ENCODE measurements around the gene ATRNL1.
"Not testable (repeated sequence)": the region's sequence is repeated elsewhere in the genome, so short reads cannot be mapped to it uniquely, and the experiment has no call there.

Gene ATRNL1

DNA sequence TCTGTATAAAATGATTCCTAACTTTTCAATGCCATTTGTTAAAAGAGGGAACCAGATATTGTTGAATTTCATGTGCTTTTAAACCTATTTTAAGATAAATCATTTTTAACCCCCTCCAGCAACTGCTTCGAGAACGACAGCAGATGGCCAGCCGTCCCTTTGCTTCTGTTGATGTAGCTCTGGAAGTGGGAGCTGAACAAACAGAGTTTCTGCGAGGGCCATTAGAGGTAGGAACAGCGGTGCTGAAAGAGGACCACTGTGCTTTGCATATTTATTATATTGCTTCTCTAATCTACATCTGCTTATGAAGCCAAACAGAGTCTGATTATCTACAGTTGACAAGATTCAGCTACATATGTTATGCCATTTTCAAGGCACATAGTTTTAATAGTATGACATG is 634.0 kb downstream of the ATRNL1 start:
- DNase-seq (ENCODE audit: extremely low read depth in 1 of 2, low read depth in 1 of 2): no peak

DNA sequence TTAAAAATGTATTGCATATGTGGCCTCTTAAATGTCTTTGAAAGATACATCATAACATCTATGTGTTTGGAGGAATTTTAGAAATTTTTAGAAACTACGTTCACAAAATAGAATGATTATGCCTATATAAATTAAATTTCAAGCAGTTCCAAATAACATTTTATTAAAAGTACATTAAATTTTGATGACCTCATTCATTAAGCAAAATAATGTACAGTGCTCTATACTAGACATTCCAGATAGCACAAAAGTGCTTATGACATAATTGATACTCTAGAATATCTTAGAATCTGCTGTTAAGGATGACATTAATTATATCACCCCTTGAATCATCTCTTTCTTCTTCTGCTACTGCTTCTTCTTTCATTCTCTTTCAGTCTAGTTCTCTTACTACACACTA is 650.9 kb downstream of the ATRNL1 start:
- no peak for DNase-seq (ENCODE audit: extremely low read depth in 1 of 2, low read depth in 1 of 2)

DNA sequence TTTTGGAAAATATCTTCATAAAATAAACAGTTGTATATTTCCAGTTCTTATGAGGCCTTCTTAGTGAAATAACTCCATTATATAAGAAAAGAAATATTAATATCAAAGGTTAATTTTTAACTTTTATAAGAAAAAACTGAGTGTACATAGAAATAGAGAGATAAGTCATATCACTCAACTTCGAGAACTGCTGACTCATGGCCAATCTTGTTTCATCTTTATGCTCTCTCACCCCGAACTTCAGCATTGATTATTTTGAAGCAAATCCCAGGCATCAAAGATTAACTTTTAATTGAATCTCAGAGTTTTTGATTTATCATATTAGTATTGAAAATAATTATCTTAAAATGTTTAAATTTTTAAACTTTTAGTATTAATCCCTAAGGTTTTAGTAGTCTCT is 652.8 kb downstream of the ATRNL1 start:
- DNase-seq (ENCODE audit: extremely low read depth in 1 of 2, low read depth in 1 of 2): no peak

DNA sequence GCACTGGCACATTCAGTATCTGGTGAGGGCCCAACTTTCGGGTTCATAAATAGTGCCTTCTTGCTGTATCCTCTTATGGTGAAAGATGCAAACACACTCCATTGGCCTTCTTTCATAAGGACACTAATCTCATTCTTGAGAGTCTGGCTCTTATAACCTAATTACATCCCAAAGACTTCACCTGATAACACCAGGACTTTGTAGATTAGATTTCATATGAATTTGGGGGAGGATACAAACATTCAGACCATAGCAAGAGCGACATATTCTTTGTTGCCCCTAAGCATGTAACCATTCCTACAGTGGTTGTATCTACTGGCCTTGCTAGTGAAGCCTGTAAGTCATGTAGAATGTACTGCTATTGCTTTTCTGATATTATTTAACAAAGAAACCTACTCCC is 654.6 kb downstream of the ATRNL1 start:
- DNase-seq (ENCODE audit: extremely low read depth in 1 of 2, low read depth in 1 of 2): no peak

DNA sequence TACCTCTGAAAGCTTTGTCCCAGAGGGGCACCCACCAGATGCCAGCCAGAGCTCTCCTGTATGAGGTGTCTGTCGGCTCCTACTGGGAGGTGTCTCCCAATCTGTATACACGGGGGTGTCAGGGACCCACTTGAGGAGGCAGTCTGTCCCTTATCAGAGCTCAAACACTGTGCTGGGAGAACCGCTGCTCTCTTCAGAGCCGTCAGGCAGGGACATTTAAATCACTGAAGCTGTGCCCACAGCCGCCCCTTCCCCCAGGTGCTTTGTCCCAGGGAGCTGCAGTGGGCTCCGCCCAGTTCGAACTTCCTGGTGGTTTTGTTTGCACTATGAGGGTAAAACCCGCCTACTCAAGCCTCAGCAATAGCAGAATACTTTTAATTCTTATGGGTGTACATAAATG is 665.3 kb downstream of the ATRNL1 start:
- not testable (repeated sequence) for DNase-seq (ENCODE audit: extremely low read depth in 1 of 2, low read depth in 1 of 2)

DNA sequence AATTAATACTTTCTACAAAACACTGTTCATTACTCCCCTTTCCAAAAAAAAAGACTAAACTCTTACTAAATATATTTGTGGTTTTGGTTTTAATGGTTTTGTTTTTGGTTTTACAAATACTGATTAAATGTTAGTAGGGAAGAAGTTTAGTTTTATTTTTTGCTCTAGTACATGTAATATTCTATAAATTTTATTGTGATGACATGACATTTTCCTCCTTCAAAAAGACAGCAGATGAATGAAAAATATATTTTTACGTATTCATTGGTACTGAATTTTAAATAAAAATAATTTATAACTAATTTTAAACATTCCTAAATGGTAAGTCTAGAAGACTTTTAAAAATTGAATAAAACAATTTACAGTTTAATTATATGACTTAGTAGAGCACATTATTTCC is 667.0 kb downstream of the ATRNL1 start:
- DNase-seq (ENCODE audit: extremely low read depth in 1 of 2, low read depth in 1 of 2): no peak

DNA sequence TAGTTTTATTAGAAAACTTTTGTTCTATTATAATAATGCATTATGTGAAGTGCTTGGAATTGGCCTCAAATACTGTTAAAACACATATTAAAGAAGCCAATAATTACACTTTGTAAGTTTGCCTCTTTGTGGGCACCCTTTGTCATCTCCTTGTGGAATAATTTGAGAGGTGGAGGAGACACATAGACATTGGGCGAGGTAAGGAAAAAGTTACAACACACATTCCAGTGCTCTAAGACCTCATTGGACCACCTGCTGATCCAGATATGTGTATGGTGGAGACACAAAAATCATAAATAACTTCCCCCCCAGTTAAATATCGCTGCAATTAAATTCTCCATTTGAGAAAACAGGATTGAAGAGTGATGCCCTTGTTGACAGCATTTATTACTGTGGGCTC is 668.0 kb downstream of the ATRNL1 start:
- no peak for DNase-seq (ENCODE audit: extremely low read depth in 1 of 2, low read depth in 1 of 2)

DNA sequence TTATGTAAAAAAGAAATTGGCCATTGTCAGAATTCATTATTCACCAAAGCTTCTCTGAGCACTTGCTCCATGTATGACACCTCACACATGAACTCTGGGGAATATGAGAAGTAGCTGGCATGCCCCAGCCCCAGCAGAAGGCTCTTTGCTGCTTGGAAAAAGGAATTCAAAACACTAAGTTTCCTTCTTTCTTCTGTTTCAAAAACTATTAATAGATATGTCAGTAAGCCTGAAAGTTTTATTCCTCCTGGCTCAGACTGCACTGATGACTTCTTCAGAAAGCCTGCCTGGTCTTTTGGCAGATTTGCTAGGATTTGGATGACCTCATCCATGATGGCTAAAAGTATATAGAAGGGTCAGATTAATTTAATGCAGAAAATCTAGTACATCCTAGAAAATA is 668.9 kb downstream of the ATRNL1 start:
- no peak for DNase-seq (ENCODE audit: extremely low read depth in 1 of 2, low read depth in 1 of 2)

DNA sequence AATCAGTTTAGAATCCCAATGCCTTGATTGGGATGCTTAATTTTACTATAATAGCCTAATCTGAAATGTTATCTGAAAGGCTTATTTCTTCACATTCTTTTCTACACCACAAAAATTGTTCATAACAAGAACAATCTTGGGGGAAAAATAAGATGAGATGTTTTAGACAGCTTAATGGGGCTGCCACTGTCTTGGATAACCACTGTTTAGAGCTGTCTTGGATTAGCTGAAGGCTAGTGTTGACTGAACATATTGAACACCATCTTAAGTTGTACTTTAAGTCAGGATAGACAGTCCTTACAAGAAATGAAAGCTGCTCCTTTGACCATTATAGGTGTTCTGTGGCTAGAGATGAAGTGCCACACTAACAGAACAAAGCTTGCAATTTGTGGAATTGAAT is 678.6 kb downstream of the ATRNL1 start:
- no peak for DNase-seq (ENCODE audit: extremely low read depth in 1 of 2, low read depth in 1 of 2)

DNA sequence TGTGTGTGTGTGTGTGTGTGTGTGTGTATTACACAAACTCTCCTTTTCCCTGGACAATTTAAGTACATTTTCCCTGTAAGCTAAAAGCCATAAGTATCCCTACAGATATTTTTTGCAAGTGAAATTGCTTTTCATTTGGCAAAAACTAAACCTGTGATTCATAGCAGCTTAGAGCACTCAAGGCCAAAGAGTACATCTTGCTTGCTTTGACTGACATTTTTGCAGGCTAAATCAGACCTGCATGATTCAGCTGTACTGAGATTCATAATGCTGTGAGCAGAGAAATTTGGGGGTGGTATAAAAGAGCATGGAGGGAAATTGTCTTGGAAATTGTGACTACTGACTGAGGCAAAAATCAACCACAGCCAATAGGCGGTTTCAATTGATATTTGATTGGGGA is 679.4 kb downstream of the ATRNL1 start:
- DNase-seq (ENCODE audit: extremely low read depth in 1 of 2, low read depth in 1 of 2): no peak

DNA sequence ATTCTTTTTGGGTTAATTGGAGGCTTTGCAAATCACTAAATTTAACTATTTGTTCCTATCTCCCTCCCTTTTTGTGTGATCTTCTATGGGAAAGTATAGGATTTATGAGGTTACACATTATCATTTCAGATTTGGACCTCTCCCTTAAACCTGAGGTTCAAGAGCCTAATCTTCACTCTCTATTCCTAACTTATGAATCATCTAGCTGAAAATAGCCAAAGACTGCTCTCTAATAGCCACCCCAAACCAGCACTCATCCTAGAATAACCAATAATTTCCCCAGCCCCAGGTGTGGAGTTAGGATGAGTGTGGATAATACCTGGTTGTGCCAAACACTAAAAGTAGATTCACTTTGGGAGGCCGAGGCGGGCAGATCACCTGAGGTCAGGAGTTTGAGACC is 680.7 kb downstream of the ATRNL1 start:
- DNase-seq (ENCODE audit: extremely low read depth in 1 of 2, low read depth in 1 of 2): no peak

DNA sequence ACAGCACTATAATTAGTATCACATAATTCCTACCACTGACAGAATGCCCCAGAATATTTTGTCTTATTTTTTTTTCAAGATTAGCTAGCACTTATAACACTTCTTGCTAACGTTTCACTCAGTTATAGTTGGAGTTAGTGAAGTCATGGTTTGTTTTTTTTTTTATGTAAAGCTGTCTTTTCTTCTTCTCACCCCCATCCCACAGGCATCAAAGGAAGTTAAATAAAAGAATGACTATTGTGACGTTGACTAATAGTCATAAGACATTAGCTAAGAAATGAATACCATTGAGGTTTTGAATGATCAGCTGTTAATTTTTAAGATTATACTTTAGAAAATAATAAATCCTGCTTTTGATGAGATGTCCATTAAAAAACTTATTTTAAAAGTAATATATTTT is 681.6 kb downstream of the ATRNL1 start:
- no peak for DNase-seq (ENCODE audit: extremely low read depth in 1 of 2, low read depth in 1 of 2)

DNA sequence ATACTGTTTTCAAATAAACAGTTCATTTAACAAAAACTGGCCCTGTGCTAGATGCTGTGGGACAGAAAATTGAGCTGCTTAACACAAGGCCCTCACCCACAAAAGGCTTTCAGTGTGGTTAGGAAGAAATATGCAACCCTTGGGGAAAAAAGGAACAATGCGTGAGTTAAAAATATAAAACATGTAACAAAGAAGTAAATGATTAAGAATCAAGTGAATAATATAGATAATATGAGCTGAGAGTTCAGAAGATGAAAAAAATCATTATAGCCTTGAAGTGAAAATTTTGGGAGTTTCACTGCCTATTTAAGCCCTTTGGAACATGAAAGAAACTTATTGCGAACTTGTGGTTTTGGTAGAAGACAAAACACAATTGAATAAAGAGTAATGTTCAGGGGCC is 684.5 kb downstream of the ATRNL1 start:
- no peak for DNase-seq (ENCODE audit: extremely low read depth in 1 of 2, low read depth in 1 of 2)

DNA sequence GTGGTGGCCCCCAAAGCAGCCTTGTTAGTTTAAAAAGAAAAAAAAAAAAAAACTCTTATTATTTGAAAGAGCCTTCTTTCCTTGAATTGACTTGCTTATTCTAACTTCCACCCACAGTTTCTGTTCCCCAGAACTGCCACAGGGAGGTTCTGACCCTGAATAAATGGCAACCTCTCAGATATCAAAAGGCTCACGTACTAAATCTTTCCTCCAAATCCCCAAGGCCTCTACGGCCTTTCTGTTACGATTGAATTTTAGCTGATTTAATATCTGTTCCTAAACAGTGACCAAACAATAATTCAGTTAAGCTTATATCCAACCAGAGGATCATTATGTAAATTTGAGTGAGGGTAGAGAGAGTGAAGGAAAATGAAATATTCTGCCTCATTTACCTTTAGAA is 697.1 kb downstream of the ATRNL1 start:
- DNase-seq (ENCODE audit: extremely low read depth in 1 of 2, low read depth in 1 of 2): no peak

DNA sequence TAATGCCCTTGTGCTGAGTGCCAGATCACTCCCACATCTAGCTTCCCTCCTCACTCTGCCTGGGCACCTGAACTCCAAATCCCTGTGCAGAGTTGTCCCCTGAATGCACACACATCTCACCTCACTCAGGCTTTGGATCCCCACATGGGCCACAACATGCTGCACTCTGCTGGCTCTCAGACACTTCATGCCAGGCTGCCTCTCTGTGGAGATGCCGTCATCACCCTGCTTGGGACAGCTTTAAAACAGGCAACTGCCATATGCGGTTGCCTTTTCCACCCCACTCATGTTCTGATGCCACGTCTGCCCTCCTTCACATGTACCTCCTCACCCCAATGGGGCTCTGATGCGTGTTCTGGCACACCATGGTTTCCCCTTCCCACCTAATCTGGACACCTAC is 702.8 kb downstream of the ATRNL1 start:
- DNase-seq (ENCODE audit: extremely low read depth in 1 of 2, low read depth in 1 of 2): no peak

DNA sequence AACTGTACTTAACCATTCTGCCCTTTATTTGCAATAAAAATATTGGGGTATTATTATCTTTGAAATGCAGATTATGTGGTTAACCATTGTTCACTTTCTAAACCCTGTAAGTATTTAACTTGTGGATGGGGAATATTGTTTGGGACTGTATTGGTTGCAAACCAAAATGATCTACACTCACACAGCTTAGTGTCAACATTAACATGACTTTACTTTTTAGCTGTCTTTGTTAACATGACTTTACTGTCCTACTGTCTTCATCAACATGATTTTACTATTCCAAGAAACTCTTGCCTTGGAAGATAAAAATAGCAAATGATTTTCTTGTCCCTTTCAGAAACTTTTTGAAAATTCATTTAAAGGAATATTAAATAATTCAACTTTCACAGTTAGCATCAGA is 708.3 kb downstream of the ATRNL1 start:
- no peak for DNase-seq (ENCODE audit: extremely low read depth in 1 of 2, low read depth in 1 of 2)

DNA sequence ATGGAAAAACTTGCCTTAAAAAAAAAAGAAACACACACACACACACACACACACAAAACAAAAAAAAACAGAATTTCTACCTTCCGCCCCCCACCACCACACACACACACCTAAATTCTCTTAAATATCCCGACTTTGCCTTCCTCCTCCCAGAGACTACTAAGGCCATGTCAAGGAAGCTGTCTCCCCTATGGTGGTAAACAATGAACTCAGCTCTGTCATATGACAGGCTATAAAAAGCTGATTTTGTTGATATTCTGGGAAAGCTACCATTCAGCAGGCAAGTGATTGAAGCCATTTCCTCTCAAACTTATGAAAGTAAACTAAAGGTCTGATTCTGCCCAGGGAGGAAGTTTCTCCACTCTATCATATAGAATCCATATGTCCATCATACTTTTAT is 708.8 kb downstream of the ATRNL1 start:
- DNase-seq (ENCODE audit: extremely low read depth in 1 of 2, low read depth in 1 of 2): no peak

DNA sequence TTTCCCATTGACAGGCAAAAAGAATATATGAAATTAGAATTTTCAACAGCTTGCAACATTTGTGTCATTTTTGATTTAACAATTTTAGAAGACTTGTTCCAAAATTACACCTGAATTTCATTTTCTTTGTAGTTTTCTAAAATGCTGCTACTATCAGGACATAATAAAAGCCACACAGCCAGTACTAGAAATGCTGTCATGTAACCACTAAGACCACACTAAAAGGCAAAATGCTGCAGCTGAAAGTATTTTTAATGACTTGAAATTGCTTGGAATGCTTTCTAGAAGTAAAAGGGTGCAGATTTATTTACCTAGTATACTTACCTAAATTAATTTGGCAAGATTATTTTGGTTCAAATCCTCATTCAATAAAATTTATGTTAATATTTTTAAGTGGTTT is 709.7 kb downstream of the ATRNL1 start:
- DNase-seq (ENCODE audit: extremely low read depth in 1 of 2, low read depth in 1 of 2): no peak

DNA sequence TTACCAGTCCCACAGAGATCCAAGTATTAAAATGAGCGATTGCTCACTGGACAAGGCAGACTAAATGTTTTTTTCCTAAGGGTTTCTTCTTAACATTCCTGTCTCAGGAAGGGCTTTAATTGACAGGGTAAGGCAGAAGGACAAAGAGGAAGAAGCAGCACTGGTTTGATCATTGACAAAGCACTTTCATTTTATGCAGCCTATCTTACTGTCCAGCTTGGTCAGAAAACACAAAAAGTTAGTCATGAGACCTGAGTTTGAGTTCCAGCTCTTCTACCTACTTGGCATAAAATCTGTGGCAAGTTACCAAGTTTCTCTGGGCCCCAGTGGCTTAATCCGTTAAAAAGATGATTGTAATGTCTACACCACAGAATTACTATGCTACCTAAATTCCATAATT is 721.4 kb downstream of the ATRNL1 start:
- no peak for DNase-seq (ENCODE audit: extremely low read depth in 1 of 2, low read depth in 1 of 2)

DNA sequence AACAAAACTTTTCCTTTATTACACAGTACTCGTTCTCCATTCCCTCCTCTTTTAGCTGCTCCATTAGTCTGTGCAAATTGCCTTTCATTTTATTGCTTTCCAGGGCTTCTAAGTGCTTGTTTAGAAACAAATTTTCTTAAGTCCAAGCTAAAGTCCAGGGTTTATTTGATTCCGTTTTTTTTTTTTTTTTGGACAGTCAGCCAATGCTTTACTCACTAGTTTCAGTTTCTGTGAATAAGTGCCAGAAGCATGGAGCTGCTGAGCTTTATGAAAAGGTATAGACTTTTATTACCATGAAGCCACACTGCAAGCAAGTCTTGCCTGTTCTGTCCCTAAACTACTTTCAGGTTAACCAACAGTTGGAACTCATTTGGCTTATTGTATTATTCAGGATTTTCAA is 724.8 kb downstream of the ATRNL1 start:
- no peak for DNase-seq (ENCODE audit: extremely low read depth in 1 of 2, low read depth in 1 of 2)

DNA sequence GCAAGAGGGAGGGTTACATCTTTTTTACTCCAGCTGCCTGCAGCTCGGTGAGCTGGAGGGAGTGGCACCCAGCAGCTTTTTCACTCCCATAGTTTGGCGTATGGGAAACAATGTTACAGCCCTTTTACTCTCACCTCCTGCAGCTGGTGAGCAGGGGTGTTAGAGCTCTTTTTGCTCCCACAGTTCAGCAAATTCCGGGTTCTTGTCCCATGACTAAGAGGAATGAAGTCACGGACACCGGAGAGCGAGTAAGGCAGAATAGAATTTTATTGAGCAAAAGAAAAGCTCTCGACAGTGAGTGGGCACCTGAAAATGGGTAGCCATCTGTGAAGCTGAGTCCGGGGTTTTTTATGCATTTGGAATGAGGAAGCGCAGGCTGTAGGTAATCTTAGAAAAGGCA is 733.2 kb downstream of the ATRNL1 start:
- no peak for DNase-seq (ENCODE audit: extremely low read depth in 1 of 2, low read depth in 1 of 2)

DNA sequence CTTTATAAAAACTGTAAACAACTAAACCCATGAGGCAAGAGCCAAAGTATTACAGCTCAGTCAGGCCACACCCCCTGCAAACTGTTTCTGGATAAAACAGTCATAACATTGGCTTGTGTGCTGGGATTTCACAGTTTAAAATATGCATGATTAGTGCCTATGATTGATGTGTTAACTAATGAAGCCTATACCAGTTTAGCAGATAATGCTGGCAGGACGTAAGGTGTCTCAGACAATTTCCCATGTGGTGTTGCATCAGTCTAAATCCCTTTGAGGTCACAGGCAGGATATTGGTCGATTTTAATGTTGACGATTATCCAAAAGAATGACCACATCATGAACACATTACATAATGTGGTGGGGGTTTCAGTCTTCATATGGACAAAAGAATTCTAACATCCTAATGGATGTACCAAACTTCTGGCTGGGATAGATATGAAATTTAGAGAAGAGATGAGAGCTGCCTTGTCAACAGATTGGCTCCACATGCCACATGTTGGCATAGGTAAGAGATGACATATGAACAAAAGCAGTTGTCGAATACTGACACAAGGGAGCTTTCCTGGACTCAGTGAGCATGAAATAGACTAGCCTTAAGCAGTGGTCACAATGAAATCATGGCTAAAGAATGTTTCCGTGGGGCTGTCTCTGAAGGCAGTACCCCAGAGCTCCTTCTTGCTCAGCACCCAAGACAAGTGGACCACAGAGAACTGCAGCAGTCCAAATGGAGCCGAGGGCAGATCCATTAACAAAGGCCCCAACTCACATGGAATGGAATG is 734.3 kb downstream of the ATRNL1 start:
- no peak for DNase-seq (ENCODE audit: extremely low read depth in 1 of 2, low read depth in 1 of 2)

DNA sequence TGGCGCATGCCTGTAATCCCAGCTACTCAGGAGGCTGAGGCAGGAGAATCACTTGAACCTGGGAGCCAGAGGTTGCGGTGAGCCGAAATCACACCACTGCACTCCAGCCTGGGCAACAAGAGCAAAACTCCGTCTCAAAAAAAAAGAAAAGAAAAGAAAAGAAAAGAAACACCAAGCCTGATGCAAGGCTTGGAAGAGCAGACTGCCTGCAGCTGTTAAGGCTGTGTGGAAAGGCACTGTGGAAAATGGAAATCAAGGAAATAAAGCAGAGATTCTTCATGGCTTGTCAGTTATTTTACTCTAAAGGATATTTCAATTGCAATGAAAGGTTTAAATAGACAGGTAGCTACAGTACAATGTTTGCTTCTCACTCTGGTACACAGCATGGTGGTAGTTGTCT is 735.0 kb downstream of the ATRNL1 start:
- not testable (repeated sequence) for DNase-seq (ENCODE audit: extremely low read depth in 1 of 2, low read depth in 1 of 2)

Measured in activated CD8-positive, alpha-beta memory T cell treated with anti-CD3 and anti-CD28 coated beads for 1 hour (primary cell).